Mucosa of rectum (tissue), 2 donors: ENCODE data around the gene BCAS1.

ENCODE experiments used
- H3K27ac ChIP-seq, 2 donors: one replicate each; pipeline ENCODE4 v1.7.0; 2013; ENCODE audit warnings: inconsistent platforms in 2 of 2, low read depth in 2 of 2, low read length in 2 of 2
- H3K27me3 ChIP-seq, 2 donors: one replicate each; pipeline ENCODE4 v1.7.0; 2013; ENCODE audit warnings: low read length in 2 of 2; ENCODE audit not compliant: control insufficient read depth in 2 of 2, insufficient read depth in 2 of 2
- H3K36me3 ChIP-seq, 2 donors: one replicate each; pipeline ENCODE4 v1.7.0; 2013; ENCODE audit warnings: low read length in 2 of 2; ENCODE audit not compliant: control insufficient read depth in 2 of 2, insufficient read depth in 2 of 2
- H3K4me1 ChIP-seq, 2 donors: one replicate each; pipeline ENCODE4 v1.7.0; 2013; ENCODE audit warnings: low read length in 2 of 2, mild to moderate bottlenecking in 1 of 2; ENCODE audit not compliant: control insufficient read depth in 2 of 2, insufficient read depth in 2 of 2
- H3K4me3 ChIP-seq, 2 donors: one replicate each; pipeline ENCODE4 v1.7.0; 2013; ENCODE audit warnings: low read length in 2 of 2
- H3K9ac ChIP-seq, 2 donors: one replicate each; pipeline ENCODE4 v1.7.0; 2013; ENCODE audit warnings: low read length in 2 of 2, low read depth in 1 of 2, mild to moderate bottlenecking in 1 of 2
- H3K9me3 ChIP-seq, 2 donors: one replicate each; pipeline ENCODE4 v1.7.0; 2013; ENCODE audit warnings: low read length in 2 of 2; ENCODE audit not compliant: control insufficient read depth in 2 of 2
- donor health status: healthy.
- donor health status: Normal muscosa, but diverticular disease.

Gene BCAS1

DNA sequence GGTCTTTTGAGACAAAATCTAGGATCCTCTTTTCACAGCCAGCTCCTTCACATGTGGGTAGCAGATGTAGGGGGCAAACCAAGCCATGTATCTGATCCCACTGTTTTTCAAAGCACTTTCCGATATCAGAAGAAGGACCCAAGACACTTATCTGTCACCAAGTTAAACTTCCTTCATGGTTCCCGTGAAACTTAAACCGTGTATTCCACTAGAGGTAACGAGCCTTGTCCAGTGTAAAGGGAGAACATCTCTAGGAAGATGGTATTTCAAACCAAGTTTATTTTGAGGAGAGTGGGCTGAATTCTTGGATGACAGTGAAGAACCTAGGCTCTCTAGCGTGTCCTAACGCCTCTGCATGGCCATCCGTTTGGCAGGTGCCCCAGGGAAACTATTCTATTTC is 76.3 kb downstream of the BCAS1 start:
- no peaks in the 10 kb centered on the region for H3K9me3 ChIP-seq
- no peaks in the 10 kb centered on the region for H3K27me3 ChIP-seq
- no peak overlapping the region for H3K9ac ChIP-seq
- H3K4me3 ChIP-seq: no peak overlapping the region
- H3K27ac ChIP-seq: no peak overlapping the region
- H3K4me1 ChIP-seq: no peaks in the 10 kb centered on the region
- H3K36me3 ChIP-seq: peaks cover 2 to 10% of the 10 kb centered on the region in 2 donors

DNA sequence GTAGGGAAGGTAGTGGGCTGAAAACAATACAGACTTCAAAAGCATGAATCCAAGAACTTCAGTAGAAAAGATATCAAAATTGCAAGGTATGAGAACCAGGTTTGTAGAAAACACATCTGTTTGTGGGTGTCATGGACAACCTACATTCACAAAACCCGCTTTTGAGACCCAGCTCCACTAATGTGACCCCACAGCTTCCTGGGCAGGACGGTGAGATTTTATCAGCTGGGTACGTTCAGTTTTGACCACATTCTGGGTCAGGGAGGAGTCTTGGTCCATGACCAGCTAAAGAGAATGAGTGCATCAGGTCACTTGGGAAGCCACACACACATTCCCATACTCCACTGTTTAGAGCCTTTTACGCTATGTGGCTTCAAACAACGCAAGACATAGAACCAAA is 77.1 kb downstream of the BCAS1 start:
- no peak overlapping the region for H3K9ac ChIP-seq
- no peaks in the 10 kb centered on the region for H3K9me3 ChIP-seq
- H3K36me3 ChIP-seq: peaks cover 2 to 10% of the 10 kb centered on the region in 2 donors
- no peak overlapping the region for H3K4me3 ChIP-seq
- H3K4me1 ChIP-seq: no peaks in the 10 kb centered on the region
- H3K27me3 ChIP-seq: no peaks in the 10 kb centered on the region
- H3K27ac ChIP-seq: no peak overlapping the region

DNA sequence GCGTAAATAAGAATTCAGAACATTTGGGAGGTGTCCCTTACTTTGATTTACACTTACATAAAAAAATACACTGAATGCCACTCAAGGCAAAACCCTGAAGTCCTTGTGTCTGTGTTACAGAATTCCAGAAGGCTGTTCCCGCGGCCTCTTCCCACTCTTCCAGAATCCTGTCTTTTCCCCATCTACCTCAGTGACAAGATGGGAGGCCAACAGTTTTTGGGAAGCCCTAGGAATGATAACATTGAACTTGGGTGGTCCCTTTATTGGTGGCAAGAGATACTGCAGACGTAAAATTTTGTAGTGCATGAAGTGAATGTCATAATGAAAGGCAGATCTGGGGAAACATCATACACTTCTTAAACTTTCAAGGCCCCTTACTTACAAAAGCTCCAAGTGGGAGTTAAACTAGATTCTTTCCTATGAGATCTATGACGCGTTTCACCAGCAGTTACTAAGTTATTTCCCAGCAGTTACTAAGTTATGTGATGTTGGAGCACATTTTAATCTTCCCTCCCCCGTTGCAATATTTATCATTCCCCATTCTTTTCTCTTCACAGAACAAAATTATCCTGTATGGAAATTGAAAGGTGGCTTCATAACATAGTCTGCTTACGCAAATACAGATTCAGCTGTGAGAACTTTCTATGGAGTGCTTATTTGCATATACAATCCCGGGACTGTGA is 79.5 kb downstream of the BCAS1 start:
- Histone ChIP-seq H3K36me3 (no peaks in the 10 kb centered on the region), H3K9ac (no peak overlapping the region), H3K27ac (no peak overlapping the region), H3K9me3 (no peaks in the 10 kb centered on the region), H3K27me3 (no peaks in the 10 kb centered on the region), H3K4me1 (no peaks in the 10 kb centered on the region), H3K4me3 (no peak overlapping the region)

DNA sequence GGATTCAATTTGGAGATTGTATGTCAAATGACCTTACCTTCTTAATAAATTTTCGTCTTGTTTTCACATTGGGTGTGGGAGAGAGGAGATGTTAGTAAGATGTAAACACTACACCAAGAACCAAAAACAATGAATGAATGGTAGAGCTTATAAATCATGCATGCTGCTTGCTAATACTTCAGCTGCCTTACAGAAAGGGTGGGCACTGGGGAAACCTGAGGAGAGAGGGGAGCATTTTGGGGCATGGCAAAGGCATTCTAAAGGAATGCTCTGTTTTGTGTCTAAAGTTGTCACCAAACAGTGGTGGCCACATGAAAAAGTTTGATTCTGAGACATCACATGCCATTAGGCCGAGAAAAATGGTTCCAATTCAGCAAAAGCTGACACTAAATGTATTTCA is 80.4 kb downstream of the BCAS1 start:
- no peaks in the 10 kb centered on the region for H3K9me3 ChIP-seq
- peaks cover 0 to 2% of the 10 kb centered on the region in 2 donors for H3K36me3 ChIP-seq
- no peak overlapping the region for H3K9ac ChIP-seq
- H3K4me3 ChIP-seq: no peak overlapping the region
- no peaks in the 10 kb centered on the region for H3K27me3 ChIP-seq
- no peak overlapping the region for H3K27ac ChIP-seq
- H3K4me1 ChIP-seq: no peaks in the 10 kb centered on the region

DNA sequence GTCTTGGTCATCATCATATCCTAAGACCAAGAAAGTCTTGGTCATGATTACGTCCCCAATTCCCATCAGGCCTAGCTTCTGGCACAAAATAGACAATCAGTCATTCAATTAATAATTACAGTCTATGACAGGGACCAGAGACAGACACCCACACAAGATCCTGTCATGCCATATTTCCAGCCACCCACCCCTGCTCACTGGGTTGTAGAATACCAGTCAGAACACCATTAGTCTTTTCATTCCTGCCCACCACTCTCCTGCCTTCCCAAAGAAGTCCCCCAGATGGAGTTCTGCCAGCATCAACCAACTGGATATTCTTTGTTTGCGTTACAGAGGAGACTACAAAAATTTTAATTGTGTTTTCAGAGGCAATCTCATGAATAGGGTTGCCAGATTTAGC is 81.0 kb downstream of the BCAS1 start:
- H3K27ac ChIP-seq: no peak overlapping the region
- no peaks in the 10 kb centered on the region for H3K27me3 ChIP-seq
- H3K36me3 ChIP-seq: peaks cover 0 to 7% of the 10 kb centered on the region in 2 donors
- H3K4me3 ChIP-seq: no peak overlapping the region
- no peaks in the 10 kb centered on the region for H3K4me1 ChIP-seq
- no peaks in the 10 kb centered on the region for H3K9me3 ChIP-seq
- H3K9ac ChIP-seq: no peak overlapping the region

DNA sequence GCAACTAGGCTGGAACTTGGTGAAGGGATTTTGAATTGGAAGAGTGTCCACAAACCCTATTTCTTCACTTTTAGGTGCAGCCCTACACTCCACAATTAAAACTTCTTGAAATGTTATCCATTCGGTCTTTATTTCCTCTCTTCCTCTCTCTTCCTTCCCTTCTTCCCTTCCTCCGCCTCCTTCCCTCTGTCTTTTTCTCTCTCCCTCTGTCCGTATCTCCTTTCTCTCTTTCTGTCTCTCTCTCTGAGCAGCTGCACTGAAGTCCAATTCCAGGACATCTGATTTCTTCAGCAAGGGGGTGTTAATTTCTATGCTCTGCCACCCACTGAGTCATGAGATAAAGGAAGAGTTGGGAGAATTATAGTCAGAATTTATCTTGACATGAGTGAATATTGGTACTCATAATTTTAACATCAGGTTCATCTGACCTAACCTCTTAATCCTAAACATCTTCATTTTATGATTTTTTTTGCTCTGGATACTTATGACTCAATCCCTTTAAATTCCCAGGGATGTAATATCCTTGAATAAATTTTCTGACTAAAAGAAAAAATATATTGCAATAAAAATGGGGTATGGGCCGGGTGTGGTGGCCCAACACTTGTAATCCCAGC is 84.2 kb downstream of the BCAS1 start:
- no peak overlapping the region for H3K27ac ChIP-seq

DNA sequence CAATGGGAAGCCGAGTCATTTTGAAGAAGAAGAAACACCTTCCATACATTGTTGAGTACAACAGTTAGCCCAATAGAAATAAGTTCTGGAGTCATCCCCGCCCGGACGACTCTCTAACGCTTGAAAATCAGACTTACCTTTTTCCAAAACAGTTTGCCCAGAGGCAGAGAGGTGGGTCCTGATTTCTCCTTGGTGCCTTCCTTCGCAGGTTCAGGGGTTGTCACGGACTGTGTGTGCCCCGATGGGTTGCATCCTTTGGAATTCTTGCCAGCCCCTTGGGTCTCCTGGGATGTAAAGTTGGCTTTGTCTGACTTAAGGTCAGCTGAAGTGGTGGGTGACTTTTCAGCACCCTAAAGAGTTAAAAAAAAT is 85.3 kb downstream of the BCAS1 start:
- H3K36me3 ChIP-seq: peaks cover 2 to 10% of the 10 kb centered on the region in 2 donors
- H3K27ac ChIP-seq: no peak overlapping the region
- H3K4me3 ChIP-seq: no peak overlapping the region
- no peaks in the 10 kb centered on the region for H3K9me3 ChIP-seq
- no peaks in the 10 kb centered on the region for H3K27me3 ChIP-seq
- no peak overlapping the region for H3K9ac ChIP-seq
- H3K4me1 ChIP-seq: no peaks in the 10 kb centered on the region

More for the DNA sequence above, 84.2 kb downstream of the BCAS1 start:
- peaks cover 2 to 10% of the 10 kb centered on the region in 2 donors for H3K36me3 ChIP-seq
- H3K4me1 ChIP-seq: no peaks in the 10 kb centered on the region
- H3K27me3 ChIP-seq: no peaks in the 10 kb centered on the region
- H3K9ac ChIP-seq: no peak overlapping the region
- H3K4me3 ChIP-seq: no peak overlapping the region
- no peaks in the 10 kb centered on the region for H3K9me3 ChIP-seq

DNA sequence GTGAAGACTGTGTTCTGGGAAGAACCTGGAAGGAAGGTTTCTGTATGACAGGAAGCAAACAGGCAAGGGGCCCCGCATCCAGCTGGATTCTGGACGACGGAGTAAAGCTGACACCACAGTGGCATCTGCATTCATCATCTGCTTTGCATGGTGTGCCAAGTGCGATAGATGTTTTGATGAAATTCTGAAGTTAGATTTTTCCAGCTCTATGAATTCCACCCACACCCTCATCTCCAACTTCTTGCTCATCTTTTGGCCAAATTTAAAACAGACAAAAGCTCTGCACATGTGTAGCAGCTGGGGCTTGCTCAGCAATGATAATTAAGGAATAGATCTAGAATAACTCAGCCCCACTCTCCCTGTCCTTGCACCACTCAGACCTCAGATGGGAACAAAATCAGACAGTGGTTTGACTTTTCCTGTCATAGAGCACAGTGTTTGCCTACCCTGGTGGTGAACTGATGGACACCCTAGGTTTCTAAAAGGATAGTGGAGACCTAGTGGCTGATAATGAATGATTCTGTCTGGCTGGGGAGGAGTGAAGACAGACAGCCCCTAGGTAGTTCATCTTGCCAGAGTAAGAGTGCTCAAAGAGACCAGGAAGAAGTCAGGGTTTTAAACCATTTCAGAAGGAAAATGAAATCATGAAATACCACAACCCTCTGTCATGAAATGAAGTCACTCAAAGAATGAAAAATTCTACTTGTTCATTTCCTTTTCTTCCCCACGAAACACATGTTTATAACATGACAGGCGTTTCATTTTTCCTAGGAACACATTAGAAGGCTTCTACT is 85.8 kb downstream of the BCAS1 start:
- no peak overlapping the region for H3K9ac ChIP-seq
- H3K4me3 ChIP-seq: no peak overlapping the region
- no peaks in the 10 kb centered on the region for H3K27me3 ChIP-seq
- H3K27ac ChIP-seq: no peak overlapping the region
- H3K9me3 ChIP-seq: no peaks in the 10 kb centered on the region
- peaks cover 2 to 11% of the 10 kb centered on the region in 2 donors for H3K36me3 ChIP-seq
- H3K4me1 ChIP-seq: no peaks in the 10 kb centered on the region

DNA sequence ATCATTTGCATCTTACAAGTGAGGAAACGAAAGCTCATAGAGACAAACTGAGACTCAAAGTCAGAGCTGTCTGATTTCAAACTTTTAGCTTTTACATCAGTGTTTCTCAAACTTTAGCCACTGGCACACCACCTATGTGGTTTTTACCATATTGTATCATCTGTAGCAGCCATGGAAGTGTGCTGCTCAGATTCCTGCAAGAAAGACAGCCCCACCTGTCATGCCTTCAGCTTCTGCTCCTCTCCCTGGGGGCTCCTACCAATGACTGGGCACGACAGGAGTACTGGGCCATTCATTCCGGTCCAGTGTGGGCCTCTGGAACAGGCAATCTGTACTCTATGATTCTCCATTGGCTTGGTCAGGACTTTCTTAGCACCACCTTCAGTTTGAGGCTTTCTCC is 87.0 kb downstream of the BCAS1 start:
- Histone ChIP-seq H3K36me3 (peaks cover 2 to 19% of the 10 kb centered on the region in 2 donors), H3K9ac (no peak overlapping the region), H3K4me1 (no peaks in the 10 kb centered on the region), H3K9me3 (no peaks in the 10 kb centered on the region), H3K27ac (no peak overlapping the region), H3K27me3 (no peaks in the 10 kb centered on the region), H3K4me3 (no peak overlapping the region)

DNA sequence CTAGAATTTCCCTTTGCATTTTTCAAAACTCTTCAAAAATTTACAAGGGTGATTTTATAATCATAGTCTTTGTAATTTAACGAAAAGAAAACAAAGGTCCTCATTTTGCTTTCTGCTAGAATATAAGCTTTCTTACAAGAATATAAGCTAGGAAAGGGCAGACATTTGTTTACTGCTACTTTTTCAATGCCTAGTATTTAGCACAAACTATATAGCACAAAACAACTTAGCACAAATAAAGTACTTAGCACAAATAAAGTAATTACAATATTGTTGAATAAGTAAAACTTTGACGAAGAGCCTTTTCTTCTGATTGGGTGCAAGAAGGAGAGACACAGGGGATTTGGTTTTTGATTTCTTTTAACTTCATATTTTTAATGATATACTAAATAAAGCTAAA is 87.8 kb downstream of the BCAS1 start:
- no peak overlapping the region for H3K9ac ChIP-seq
- H3K4me1 ChIP-seq: no peaks in the 10 kb centered on the region
- no peak overlapping the region for H3K27ac ChIP-seq
- no peaks in the 10 kb centered on the region for H3K9me3 ChIP-seq
- no peak overlapping the region for H3K4me3 ChIP-seq
- H3K36me3 ChIP-seq: peaks cover 2 to 20% of the 10 kb centered on the region in 2 donors
- no peaks in the 10 kb centered on the region for H3K27me3 ChIP-seq
